Mammary epithelial cell (primary cell): ENCODE measurements around the gene FAM13A.

Experiments
- EZH2 ChIP-seq: IDR thresholded peaks from 2 replicates; pipeline ENCODE4 v1.6.1; 2012; ENCODE audit warnings: low read length, inconsistent platforms, borderline replicate concordance
- TF ChIP-seq, protein P1 (sequence below), 2 donors: IDR thresholded peaks in 1 of 2; conservative IDR thresholded peaks in 1 of 2; 2 replicates each; pipeline ENCODE4 v1.5.1; 2011 to 2012; ENCODE audit warnings: inconsistent platforms in 2 of 2, low read length in 2 of 2, mild to moderate bottlenecking in 2 of 2, control low read depth in 1 of 2, low read depth in 1 of 2; ENCODE audit not compliant: insufficient read depth in 1 of 2; ENCODE audit errors: extremely low read depth in 1 of 2

DNA sequence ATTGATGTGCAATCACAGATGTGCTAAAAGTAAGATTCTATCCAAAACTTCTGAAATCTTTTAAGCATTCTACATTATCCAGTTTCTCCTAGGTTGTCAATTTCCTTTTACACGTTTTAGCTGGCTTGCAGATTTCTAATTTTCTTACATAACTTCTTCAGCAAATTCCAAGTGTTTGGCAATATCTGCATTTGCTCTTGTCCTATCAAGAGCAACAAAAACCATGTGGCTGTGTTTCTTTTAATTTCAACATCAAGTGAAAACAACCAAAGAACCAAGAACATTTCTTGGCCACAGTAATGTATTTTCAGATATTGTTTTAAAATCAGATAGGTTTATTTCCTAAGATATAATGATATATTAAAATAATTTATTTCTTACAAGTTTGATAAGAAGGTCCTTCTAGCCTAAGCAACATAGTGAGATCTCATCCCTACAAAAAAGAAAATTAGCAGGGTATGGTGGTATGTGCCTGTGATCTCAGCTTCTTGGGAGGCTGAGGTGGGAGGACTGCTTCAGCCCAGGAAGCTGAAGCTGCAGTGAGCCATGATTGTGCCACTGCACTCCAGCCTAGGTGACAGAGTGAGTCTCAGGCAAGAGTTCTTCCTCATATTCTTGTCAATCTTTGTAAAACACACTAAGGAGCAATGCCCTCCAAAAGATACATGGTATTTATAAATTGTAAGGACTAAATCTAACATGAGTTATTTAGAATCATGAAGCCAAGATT is 228.0 kb downstream of the FAM13A start:
- TF ChIP-seq, protein P1, sequence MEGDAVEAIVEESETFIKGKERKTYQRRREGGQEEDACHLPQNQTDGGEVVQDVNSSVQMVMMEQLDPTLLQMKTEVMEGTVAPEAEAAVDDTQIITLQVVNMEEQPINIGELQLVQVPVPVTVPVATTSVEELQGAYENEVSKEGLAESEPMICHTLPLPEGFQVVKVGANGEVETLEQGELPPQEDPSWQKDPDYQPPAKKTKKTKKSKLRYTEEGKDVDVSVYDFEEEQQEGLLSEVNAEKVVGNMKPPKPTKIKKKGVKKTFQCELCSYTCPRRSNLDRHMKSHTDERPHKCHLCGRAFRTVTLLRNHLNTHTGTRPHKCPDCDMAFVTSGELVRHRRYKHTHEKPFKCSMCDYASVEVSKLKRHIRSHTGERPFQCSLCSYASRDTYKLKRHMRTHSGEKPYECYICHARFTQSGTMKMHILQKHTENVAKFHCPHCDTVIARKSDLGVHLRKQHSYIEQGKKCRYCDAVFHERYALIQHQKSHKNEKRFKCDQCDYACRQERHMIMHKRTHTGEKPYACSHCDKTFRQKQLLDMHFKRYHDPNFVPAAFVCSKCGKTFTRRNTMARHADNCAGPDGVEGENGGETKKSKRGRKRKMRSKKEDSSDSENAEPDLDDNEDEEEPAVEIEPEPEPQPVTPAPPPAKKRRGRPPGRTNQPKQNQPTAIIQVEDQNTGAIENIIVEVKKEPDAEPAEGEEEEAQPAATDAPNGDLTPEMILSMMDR (conservative IDR thresholded peaks at IDR 0.05 in 1 of 2, IDR thresholded peaks at IDR 0.05 in 1 of 2; ENCODE audit: extremely low read depth in 1 of 2, insufficient read depth in 1 of 2, low read depth in 1 of 2, low read length in 2 of 2): no peak
- TF ChIP-seq EZH2: no peak
